AG10803 (cell line): ENCODE measurements around the gene HOXA7.

Experiments
- DNase-seq: peaks from one replicate; pipeline ENCODE4 v3.0.0; 2010; ENCODE audit warnings: low read depth
- H3K4me3 ChIP-seq: 2 replicates; pipeline ENCODE4 v1.5.1; 2011; ENCODE audit warnings: mild to moderate bottlenecking, low read length, control low read depth
- CTCF ChIP-seq: conservative IDR thresholded peaks from 2 replicates; pipeline ENCODE4 v1.5.1; 2011; ENCODE audit warnings: mild to moderate bottlenecking, low read length, control low read depth, inconsistent platforms

Gene HOXA7

GRCh38 chr7:27175626-27176523, 19.4 kb upstream of the HOXA7 start:
- DNase-seq: no peak
- TF ChIP-seq CTCF: no peak
- peak overlapping the region; percentile 87 for H3K4me3 ChIP-seq

GRCh38 chr7:27174874-27175625, 18.6 kb upstream of the HOXA7 start:
- H3K4me3 ChIP-seq: peak overlapping the region; percentile 87
- DNase-seq: no peak
- TF ChIP-seq CTCF: no peak

- DNase-seq: peak; percentile 71
- no peak for TF ChIP-seq CTCF
- peak within 1 kb of the TSS; percentile 87 for H3K4me3 ChIP-seq
Observed at GRCh38 chr7:27173956-27174873, 17.7 kb upstream of the HOXA7 start, which contains the start of gene HOXA10. Gene HOXA10 (minus strand): TSS chr7:27174320. CDS start chr7:27174306, 14 bp downstream.

- DNase-seq: no peak
- no peak for TF ChIP-seq CTCF
- H3K4me3 ChIP-seq: peak overlapping the region; percentile 87
Observed at GRCh38 chr7:27173511-27173955, 17.1 kb upstream of the HOXA7 start.

GRCh38 chr7:27172823-27173510, 16.5 kb upstream of the HOXA7 start:
- no peak for TF ChIP-seq CTCF
- peak; percentile 88 for DNase-seq
- H3K4me3 ChIP-seq: peak overlapping the region; percentile 87

- peak; percentile 63 for DNase-seq
- peak overlapping the region; percentile 87 for H3K4me3 ChIP-seq
- no peak for TF ChIP-seq CTCF
Observed at GRCh38 chr7:27172315-27172774, 15.9 kb upstream of the HOXA7 start.
